ENCODE results near the gene OXSR1. TPM values are rescaled to one million over a fixed set of nuclear protein-coding genes. Genes with fewer than 3 reads are reported as not detected.

Gene OXSR1
- total and polyA plus RNA-seq, 2 experiments from 2014 or later = 16.0 to 41.1 TPM

DNA sequence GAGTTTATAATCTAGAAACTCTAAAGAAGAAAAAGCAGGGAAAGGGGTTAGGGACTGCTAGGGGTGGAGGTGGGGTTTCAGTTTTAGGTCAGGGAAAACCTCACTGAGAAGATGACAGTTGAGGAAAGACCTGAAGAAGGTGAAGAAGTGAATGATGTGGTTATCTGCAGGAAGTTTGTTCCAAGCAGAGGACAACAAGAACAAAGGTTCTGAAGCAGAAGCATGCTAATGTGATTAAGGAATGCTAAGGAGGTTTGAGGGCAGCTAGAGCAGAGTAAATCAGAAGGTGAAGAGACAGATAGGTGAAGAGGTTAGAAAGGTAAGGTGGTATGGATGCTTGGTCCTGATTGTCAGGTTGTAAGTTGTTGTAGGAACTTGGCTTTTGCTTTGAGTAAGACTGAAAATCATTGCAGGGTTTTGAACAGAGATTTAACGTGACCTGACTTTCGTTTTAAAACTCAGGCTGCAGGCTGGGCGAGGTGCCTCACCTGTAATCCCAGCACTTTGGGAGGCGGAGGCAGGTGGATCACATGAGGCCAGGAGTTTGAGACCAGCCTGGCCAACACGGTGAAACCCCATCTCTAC lies 8.6 kb downstream of the OXSR1 start:
- DNase-seq (ENCODE audit: low spot score) (peak; percentile 26), ATAC-seq (peak; percentile 66)
- Histone ChIP-seq H3K36me3 (ENCODE audit: insufficient read depth) (no peaks in the 10 kb centered on the region), H3K4me1 (ENCODE audit: insufficient read depth) (peaks cover 17% of the 10 kb centered on the region), H2AFZ (no peak overlapping the region), H4K20me1 (replicated peaks; ENCODE audit: insufficient read depth) (peaks cover 54% of the 10 kb centered on the region), H3K27me3 (ENCODE audit: insufficient read depth) (no peaks in the 10 kb centered on the region), H3K27ac (ENCODE audit: low read depth) (no peak overlapping the region), H3K4me3 (no peak overlapping the region), H3K79me2 (replicated peaks; ENCODE audit: insufficient read depth) (peaks cover 100% of the 10 kb centered on the region), H3K4me2 (peak overlapping the region; percentile 25; the same call in 1 of the 2 replicates), H3F3A (replicated peaks; ENCODE audit: low read depth) (no peaks in the 10 kb centered on the region), H3K9me2 (ENCODE audit: insufficient read depth) (no peaks in the 10 kb centered on the region)
- Mint-ChIP-seq H3K4me3 (no peak overlapping the region), H3K27me3 (ENCODE audit: insufficient read depth, low read depth, poor library complexity) (peaks cover 3% of the 10 kb centered on the region), H3K4me1 (peaks cover 30% of the 10 kb centered on the region), H3K27ac (peak overlapping the region; percentile 22; the same call in 1 of the 2 replicates), H3K36me3 (ENCODE audit: low read depth) (no peaks in the 10 kb centered on the region), H3K9me3 (no peaks in the 10 kb centered on the region)
- TF ChIP-seq ZNF462 (CRISPR knock-in tag; IDR thresholded peaks at IDR 0.05) (no peak), POLR2AphosphoS5 (IDR thresholded peaks at IDR 0.05; ENCODE audit: low read depth) (no peak), EZH2phosphoT487 (IDR thresholded peaks at IDR 0.05; ENCODE audit: unreplicated experiment) (no peak), JUNB (IDR thresholded peaks at IDR 0.05; ENCODE audit: unreplicated experiment) (no peak), CTCF (conservative IDR thresholded peaks at IDR 0.05; ENCODE audit: low read depth in 2 of 2) (no peak)
